GM21825 (cell line): ENCODE measurements around the gene COL4A6.
"Not testable (repeated sequence)": the region's sequence is repeated elsewhere in the genome, so short reads cannot be mapped to it uniquely, and the experiment has no call there.

Source experiments
- ATAC-seq: cut with Tn5 transposase; IDR thresholded peaks from one replicate; pipeline ENCODE4 v1.9.1; 2021; ENCODE audit warnings: mild to moderate bottlenecking, moderate library complexity; ENCODE audit not compliant: unreplicated experiment

Gene COL4A6

DNA sequence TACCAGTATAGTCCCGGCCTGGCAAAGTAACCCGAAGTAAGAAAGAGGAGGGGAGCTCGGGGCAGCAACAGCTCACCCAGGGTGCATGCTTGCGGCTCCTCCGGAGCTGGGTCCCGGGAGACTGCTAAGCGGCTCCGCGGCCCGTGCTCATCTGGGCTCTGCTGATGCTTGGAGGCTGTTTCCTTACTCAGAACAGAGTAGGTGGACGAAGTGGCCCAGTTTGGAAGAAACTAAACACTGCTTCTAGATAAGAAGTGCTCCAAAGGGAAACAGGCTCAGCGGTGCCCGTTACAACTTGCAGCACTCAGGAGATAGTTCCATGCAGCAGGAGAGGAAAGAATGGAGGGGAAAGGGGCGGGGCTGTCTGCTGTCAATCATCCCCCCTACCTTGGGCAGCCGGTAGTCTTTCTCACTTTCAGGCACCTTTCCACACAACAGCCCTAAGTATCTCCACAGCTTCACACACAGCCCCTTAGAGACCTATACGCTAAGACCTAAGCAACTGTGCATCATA, at the start of gene COL4A6:
COL4A6 (minus strand) TSS at position 313 of the 514 bp plus-strand sequence; CDS start at position 87, 226 bp downstream.
- ATAC-seq, result no peak

DNA sequence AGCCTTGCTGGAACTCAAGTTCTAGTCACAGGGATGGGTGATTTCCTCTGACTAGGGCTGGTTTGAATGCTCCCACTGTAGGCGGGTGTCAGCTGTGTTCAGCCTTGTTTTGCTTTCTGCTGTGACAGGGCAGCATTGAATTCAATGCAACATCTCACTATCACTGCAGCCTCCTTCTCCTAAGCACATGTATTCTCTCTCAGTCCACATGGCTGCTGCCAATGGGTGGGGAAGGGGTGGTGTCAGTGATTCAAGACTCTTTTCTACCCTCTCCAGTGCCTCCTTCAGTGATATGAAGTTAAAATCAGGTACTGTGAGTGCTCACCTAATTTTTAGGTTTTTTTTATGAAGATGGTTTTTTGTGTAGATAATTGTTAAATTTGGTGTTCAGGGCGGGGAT, 47.7 kb upstream of the COL4A6 start:
- no peak for ATAC-seq

DNA sequence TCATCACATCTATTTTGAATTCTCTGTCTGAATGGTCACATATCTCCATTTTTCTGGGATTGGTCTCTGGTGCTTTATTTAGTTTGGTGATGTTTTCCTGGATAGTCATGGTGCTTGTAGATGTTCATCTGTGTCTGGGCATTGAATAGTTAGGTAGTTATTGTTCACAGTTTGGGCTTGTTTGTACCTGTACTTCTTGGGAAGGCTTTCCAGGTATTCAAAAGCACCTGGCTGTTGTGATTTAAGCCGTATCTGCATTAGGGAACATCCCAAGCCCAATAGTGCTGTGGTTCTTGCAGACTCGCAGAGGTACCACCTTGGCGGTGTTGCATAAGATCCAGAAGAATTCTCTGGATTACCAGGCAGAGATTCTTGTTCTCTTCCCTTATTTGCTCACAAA, 46.0 kb upstream of the COL4A6 start:
- no peak for ATAC-seq

DNA sequence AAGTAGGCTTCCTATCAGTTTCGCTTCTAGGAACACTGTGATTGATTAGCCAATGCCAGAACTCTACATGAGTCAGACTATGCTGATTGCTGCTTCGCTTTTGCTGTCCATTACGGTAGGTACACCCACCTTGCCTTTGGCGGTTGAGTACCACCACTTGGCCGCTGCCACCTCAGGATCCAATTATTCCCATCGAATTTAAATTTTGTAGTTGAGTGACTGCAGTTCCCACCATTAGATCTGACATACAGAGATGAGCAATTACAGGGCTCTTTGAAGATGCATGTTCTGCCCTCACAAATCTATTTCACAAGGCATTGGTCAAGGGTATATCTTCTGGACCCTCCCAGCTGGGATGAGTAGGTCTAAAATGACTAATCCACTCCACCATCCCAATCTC, 43.3 kb upstream of the COL4A6 start:
- not testable (repeated sequence) for ATAC-seq

DNA sequence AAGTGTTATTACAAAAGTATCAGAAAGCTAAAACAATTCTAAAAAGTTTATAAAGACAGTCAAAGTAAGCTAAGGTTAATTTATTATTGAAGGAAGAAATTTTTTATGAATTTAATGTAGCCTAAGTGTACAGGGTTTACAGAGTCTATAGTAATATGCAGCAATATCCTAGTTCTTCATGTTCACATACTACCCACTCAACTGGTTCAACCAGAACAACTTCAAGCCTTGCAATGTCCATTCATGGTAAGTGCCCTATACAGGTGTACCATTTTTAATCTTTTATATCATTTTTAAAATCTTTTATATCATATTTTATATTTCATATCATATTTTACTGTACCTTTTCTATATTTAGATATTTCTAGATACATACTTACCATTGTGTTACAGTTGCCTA, 35.8 kb upstream of the COL4A6 start:
- no peak for ATAC-seq

DNA sequence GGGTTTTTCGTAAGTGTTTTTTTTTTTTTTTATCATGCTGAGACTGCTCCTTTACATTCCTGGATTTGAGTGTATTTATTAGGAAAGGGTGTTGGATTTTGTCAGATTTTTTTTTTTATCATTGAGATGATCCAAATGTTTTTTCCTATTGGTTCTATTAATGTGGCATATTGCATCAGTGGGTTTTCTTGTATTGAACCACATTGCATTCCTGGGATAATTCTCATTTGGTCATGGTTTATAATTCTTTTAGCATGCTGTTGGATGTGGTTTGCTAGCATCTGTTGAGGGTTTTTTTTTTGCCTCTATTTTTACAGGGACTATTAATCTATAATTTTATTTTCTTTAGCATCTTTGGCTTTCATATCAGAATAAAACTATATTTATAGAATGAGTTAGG, 30.3 kb upstream of the COL4A6 start:
- no peak for ATAC-seq

DNA sequence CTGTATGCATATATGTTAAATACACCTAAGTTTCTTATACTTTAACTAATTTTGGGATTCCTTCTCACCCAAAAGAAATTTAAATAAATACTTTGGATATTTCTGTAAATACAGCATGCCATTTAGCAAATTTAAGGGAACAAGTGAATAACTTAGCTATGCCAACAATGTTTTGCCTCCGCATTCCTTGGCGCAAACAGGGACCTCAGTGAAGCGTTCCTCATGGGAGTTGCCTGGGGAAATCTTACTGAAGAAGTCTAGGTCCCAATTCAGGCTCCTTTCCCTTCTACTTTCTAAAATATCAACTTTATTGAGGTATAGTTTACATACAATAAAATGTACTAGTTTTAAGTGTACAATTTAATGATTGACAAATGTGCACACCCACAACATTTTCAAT, 26.4 kb upstream of the COL4A6 start:
- no peak for ATAC-seq

DNA sequence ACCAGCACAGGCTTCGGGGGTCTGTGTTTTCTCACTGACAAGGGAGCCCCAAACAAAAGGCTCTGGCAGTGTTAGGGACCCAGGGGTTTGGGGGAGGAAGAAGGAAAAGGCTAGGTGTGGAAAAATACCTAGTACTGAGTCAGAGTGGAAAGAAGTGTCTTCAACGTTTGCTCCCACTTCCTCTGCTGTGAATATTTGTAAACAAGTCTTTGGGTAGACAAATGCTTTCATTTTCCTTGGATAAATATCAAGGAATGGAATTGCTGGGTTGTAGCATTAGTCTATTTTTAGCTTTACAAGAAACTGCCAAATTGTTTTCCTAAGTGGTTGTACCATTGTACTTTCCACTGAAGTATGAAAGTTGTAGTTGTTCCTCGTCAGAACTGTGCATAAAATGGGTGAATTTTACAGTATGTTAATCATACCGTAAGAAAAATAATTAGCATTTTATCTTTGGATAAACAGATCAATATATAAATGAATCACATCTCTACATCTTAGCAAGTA, 18.8 kb upstream of the COL4A6 start:
- no peak for ATAC-seq

DNA sequence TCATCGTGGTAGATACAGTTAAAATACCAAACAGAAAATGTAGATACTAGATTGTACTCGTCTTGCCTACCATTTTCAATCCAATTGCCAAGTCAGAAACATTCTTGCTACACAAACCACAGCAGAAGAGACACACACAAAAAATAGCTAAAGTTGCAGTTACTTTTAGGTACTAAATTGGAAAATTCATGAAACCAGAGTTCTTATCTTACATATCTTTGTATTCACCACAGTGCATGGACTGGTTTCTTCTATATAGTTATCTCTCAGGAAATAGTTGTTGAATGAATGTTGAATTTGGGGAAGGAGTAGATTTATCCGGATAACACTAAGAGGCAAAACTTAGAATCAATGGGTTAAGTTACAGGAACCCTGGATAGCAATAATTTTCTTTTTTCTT, 15.6 kb upstream of the COL4A6 start:
- no peak for ATAC-seq

DNA sequence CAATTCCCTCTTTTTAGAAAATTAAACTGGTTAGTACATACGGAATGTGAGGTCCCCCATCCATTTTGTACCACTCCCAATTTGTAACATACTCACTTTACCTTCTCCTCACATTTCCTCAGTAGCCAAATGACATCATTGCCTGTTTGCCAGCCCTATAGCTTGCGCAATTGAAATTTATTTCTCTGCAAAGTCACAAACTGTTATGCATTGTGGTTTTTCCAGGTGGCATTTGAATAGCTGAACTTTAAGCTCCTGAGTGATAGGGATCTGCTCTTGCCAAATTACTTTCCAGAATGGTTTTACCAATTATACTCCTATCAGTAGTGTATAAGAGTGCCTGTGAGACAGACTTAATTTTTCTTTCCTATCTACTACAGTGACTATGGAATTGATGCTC, 9.1 kb upstream of the COL4A6 start:
- no peak for ATAC-seq

DNA sequence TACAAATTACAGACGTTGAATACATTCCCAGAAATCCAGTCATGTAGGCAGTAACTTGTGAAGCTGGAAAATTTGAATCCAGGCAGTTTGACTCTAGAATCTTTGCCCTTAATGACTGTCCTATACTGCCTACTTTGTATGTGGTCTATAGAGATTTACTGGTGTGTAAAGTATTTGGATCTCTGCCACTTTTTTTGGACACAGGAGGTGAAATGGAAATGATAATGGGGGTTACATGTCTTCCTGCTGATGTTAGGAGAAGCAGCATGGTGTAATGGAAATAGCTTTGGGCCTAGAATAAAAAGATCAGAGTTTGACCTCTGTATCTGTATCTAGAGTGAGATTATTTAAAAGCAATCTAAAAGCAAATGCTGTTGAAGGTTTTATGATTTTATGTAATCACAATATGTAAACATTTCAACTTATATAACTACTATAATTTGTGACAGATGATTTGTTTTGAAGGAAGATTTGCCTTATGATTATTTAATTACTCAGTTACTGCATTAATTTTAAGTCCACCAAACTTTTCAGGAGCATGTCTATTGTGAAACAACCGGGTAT, 4.8 kb upstream of the COL4A6 start:
- no peak for ATAC-seq

DNA sequence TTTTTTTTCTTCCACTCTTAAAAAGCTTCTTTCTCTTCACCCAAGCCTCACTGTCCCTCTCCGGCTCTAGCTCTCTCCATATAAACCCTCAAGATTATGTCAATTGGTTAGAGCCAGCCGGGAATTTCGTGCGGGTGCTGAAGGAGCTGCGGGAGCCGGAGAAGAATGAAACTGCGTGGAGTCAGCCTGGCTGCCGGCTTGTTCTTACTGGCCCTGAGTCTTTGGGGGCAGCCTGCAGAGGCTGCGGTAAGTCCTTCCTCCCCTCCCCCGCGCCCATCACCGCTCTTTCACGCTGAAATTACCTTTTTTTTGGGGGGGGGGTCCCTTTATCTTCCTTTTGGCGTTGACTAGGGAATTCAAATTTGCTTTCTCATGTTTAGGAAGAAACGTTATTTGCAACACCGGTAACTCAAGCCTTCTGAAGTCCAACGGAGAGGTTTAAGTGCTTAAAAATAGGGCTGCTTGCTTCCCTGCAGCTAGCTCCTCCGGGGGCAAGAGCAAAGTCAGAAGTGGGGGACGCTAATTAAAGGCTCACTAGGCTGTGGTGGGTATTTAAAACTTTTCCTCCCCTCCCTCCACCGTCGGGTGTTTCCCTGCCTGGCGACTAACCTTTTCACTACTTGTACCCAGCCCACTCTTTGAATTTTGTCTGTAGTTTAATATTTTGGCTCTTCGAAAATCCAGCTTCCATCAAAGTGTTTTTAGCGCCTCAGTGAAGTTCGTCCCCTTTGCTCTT, 1.9 kb upstream of the COL4A6 start:
- ATAC-seq, result no peak

DNA sequence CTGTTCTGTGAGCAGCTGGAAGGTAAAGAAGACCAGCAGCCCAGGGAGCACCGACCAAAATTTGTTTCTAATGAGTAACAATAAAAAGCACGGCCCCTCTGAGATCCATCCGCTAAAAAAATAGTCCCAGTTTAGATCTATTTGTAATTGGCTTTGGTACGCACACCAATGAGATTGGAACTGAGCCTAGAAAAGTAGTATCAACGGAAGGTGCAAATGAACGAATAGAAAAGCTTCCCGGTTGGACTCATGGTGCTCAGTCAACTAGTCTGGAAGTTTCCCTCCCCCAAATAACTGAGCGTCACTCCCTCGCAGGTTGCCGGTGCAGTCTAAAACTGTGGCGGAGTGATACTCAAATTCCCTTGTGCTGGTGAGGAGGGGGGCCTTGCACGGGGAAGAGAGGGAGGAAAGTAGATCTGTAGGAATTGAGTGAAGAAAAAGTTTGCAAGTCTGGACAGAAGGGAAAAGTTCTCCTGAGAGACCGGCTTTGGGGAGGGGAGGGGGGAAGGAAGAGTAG, 1.3 kb upstream of the COL4A6 start, which contains the start of gene COL4A5:
COL4A5 (plus strand) TSS at position 413 of the 517 bp plus-strand sequence. CDS start 288 bp downstream, outside the sequence.
- ATAC-seq, result no peak

DNA sequence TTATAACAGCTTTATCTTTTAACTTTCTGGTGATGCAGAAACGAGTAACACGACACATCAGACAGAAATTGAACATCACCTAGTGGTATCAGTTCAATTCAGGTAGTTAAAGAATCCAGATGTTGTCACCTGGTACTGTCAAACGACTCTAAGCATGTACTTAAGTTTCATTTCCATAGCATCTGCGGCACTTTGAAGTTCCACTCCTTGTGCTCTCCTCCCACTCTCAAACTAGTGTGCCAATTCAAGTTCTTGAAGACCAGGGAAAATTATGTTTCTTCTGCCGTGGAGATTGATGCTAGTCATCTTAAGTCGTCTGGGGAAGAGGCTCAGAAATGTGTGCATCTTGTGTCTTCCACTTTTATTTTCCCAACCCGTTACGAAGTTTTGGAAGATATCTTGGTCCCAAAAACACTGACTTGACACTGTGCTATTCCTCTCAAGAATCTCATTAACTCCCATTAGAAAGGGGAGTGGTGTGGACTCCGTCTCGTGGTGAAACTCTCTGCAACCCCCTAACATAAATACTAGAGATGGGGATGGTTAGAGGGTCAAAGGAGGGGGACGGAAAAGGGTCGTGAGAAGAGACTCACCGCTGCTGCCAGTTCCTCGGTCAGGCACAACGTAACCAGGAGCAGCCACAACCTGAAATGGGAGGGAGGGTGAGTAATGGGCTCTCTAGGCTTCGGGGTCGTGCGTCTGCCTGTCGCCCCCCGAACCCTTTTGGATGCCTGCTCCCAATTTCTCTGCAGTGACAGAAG, 693 bp downstream of the COL4A6 start:
- no peak for ATAC-seq

DNA sequence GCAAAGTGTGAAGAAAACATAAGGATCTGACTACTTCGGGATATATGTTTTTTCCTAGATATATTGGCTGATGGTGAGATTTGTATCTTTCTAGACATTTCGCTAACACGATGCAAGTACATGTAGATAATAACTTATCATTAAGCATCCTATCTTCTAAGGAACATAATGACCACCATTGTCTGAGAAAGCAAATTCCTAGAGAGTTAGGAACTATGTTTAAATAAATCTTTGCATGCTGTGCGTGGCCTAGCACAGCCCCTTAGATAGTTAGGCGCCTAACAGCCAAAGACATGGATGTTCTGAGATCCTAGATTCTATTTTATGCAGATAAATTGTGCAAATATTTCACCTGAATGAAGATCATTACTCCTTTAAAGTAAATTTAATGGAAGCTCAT, 3.0 kb downstream of the COL4A6 start:
- ATAC-seq, result no peak

DNA sequence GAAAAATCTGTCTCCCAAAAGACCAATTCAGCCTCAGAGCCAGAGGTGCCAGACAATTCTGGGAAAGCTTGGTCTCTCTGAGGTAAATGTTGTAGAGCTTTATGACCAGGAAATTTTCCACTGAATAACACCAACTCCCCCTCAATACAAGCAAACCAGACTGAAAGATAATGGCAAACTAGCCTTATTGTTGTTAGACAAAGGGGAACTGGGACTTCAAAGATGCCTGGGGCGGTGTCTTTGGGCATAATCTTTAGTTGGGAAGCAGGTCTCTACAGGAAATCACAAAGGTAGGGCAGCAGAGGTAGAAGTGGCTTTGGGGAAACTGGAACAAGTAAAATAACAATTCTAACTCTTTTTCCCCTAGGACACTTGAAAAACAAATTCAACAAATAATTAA, 12.0 kb downstream of the COL4A6 start:
- no peak for ATAC-seq

DNA sequence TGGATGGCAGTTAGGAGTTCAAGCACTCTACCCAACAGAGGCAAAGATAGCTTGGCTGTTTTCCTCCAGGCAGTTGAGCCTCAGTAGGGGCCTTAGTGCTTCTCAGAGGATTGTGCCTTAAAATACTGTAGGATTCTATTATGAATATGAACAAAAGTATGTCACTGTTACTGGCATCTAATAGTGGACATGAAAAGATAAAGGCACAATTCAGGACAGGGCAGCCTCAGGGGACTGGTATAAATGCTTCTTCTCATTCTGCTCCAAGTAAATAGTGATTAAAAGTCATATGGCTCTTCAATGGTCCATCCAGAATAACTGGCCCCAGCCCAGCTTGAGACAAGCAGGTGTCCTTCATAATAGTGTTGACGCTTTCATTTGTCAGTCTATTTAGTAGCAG, 17.7 kb downstream of the COL4A6 start:
- ATAC-seq, result no peak

DNA sequence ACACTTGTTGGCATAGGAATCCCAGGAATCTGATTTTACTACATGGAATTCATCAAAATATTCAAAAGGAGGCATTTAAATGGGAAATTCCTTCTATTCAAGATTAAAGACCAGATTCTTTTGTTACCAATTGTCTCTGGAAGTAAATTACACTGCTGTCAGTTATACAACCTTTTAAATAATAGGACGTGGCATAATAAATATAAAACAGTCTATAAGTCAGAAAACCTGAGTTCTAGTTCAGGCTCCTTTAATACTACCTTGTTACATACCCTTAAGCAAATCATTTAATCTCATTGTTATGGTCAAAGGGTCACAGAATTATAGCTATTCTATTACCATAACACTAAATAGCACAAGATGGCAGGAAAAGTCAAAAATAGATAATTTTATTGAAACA, 18.8 kb downstream of the COL4A6 start:
- no peak for ATAC-seq

DNA sequence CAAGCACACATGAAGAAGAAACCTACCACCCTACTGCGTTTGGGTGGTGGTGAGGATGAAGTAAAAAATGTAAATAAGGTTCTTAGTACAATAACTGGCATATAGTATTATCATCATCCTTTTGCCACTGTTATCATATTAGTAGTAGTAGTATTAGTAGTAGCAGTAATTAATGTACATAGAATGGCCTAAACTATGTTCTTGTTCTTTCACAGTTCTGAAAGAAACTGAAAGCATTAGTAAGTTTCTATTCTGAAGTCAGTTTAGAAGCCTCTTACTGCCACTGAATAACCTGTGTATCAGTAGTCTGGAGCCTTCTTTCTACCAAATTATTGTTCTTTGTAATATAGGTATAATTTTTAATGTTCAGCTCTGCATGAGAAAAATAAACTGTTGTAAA, 21.0 kb downstream of the COL4A6 start:
- no peak for ATAC-seq

DNA sequence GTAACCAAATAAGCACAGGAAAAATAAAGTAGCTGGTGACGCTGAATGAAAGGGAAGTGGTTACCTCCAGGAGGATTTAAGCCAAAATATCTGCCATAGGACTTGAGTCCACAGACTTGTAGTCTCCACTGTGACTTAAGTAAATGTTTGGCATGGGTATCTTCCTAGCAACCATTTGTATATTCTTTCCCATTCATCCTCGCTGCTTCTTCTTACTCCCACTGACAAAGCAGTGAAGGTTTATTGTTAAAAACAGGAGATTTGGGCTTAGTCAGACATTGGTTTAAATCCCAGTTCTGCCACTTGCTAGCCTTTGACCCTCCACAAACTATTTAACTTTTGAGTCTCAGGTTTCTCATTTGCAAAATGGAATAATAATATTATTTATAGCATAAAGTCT, 22.3 kb downstream of the COL4A6 start:
- no peak for ATAC-seq

DNA sequence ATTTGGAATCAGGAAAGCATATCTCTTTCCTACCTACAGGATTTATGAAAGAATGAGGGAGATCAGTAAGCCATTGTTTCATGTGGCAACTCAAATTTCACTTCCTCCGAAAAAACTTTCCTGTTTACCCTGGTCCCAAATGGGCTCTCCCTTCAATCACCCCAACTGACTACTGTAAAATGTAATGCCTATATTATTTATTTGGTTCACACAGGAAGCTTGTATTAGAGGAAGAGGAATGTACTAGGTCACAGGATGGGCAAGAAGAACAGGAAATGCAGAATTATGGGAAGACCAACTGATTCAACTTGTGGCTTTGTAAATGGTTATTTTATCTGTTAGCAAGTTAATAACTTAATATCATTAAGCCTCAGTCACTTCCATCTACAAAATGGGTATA, 23.1 kb downstream of the COL4A6 start:
- ATAC-seq, result no peak
